HepG2 (cell line): ENCODE results near the gene RPRD2. TPM values are rescaled to one million over a fixed set of nuclear protein-coding genes. Genes with fewer than 3 reads are reported as not detected.

Experiments
- CEBPG ChIP-seq: IDR thresholded peaks from 2 replicates; pipeline ENCODE4 v1.6.1; 2016
- FOXO1 ChIP-seq: sonication (generic); formaldehyde crosslinking; IDR thresholded peaks from 2 replicates; pipeline ENCODE4 v1.4.0; 2020; ENCODE audit warnings: missing genetic modification reagents
- FOXP1 ChIP-seq, 2 experiments: fragments of 450-650 bp in 1 of 2; IDR thresholded peaks; 2 replicates each; pipeline ENCODE4 v1.6.1; 2017 to 2018; ENCODE audit warnings: antibody characterized with exemption in 1 of 2
- FOXP4 ChIP-seq: sonication (generic); formaldehyde crosslinking; IDR thresholded peaks from 2 replicates; pipeline ENCODE4 v1.4.0; 2020; ENCODE audit warnings: missing genetic modification reagents
- HMG20A ChIP-seq: IDR thresholded peaks from 2 replicates; pipeline ENCODE4 v1.6.1; 2016; ENCODE audit warnings: borderline replicate concordance
- HMGA1 ChIP-seq: sonication (generic); formaldehyde crosslinking; conservative IDR thresholded peaks from 2 replicates; pipeline ENCODE4 v1.4.0; 2020; ENCODE audit warnings: missing genetic modification reagents
- HMGXB4 ChIP-seq, 2 experiments: sonication (generic) in 1 of 2; formaldehyde crosslinking in 1 of 2; IDR thresholded peaks; 2 replicates each; pipeline versions ENCODE4 v1.4.0 to v1.6.1; 2018 to 2020; ENCODE audit warnings: missing genetic modification reagents in 2 of 2, borderline replicate concordance in 1 of 2, low read depth in 1 of 2, mild to moderate bottlenecking in 1 of 2, missing biosample characterization in 1 of 2
- HNF4A ChIP-seq: sonication (generic); formaldehyde crosslinking; IDR thresholded peaks from 2 replicates; pipeline ENCODE4 v1.4.0; 2020; ENCODE audit warnings: missing genetic modification reagents
- HOMEZ ChIP-seq: IDR thresholded peaks from 2 replicates; pipeline ENCODE4 v1.6.1; 2016; ENCODE audit warnings: low read depth
- IRF2 ChIP-seq: IDR thresholded peaks from 2 replicates; pipeline ENCODE4 v1.6.1; 2018; ENCODE audit warnings: missing genetic modification reagents, missing compliant biosample characterization
- JARID2 ChIP-seq: sonication (generic); formaldehyde crosslinking; IDR thresholded peaks from 2 replicates; pipeline ENCODE4 v1.8.1; 2023; ENCODE audit warnings: missing genetic modification reagents, inconsistent platforms; ENCODE audit not compliant: insufficient replicate concordance
- MAFG ChIP-seq: sonication (generic); formaldehyde crosslinking; IDR thresholded peaks from 2 replicates; pipeline ENCODE4 v1.5.1; 2020; ENCODE audit warnings: mild to moderate bottlenecking, missing genetic modification reagents
- NCOA2 ChIP-seq: sonication (generic); formaldehyde crosslinking; IDR thresholded peaks from 2 replicates; pipeline ENCODE4 v1.8.0; 2022; ENCODE audit warnings: inconsistent platforms
- PAXIP1 ChIP-seq: sonication (generic); formaldehyde crosslinking; conservative IDR thresholded peaks from 2 replicates; pipeline ENCODE4 v1.4.0; 2020; ENCODE audit warnings: mild to moderate bottlenecking, missing genetic modification reagents, moderate library complexity
- RARA ChIP-seq: IDR thresholded peaks from 2 replicates; pipeline ENCODE4 v1.6.1; 2016; ENCODE audit warnings: missing genetic modification reagents, missing compliant biosample characterization
- SALL1 ChIP-seq: sonication (generic); formaldehyde crosslinking; IDR thresholded peaks from 2 replicates; pipeline ENCODE4 v1.8.0; 2022; ENCODE audit warnings: mild to moderate bottlenecking, missing genetic modification reagents
- SALL2 ChIP-seq: sonication (generic); formaldehyde crosslinking; IDR thresholded peaks from 2 replicates; pipeline ENCODE4 v1.8.1; 2023; ENCODE audit warnings: mild to moderate bottlenecking, missing genetic modification reagents, inconsistent platforms
- TFAP4 ChIP-seq: sonication (generic); IDR thresholded peaks from 2 replicates; pipeline ENCODE4 v1.6.1; 2016; ENCODE audit warnings: low read depth, borderline replicate concordance
- ZNF326 ChIP-seq: sonication (generic); formaldehyde crosslinking; IDR thresholded peaks from 2 replicates; pipeline ENCODE4 v1.4.0; 2020; ENCODE audit warnings: missing genetic modification reagents, borderline replicate concordance
- ZNF644 ChIP-seq: IDR thresholded peaks from 2 replicates; pipeline ENCODE4 v1.6.1; 2016; ENCODE audit warnings: low read depth
- ZNF670 ChIP-seq: sonication (generic); formaldehyde crosslinking; IDR thresholded peaks from 2 replicates; pipeline ENCODE4 v1.8.0; 2022; ENCODE audit warnings: mild to moderate bottlenecking, missing genetic modification reagents, borderline replicate concordance
- polyA plus RNA-seq, 8 experiments: library from polyadenylated mRNA; depleted of rRNA in 3 of 8; stranded (reverse) in 7 of 8; unstranded in 1 of 8; fragments of >200 nt; fragmentation: Illumina TruSeq in 4 of 8; extraction: Trizol in 4 of 8; gene quantifications; 2 replicates each; pipeline versions ENCODE4 v1.2.1 to v1.2.3, GENCODE V29; 2011 to 2016; ENCODE audit warnings: low read depth in 4 of 8, missing spikeins in 1 of 8, mixed read lengths in 1 of 8; ENCODE audit not compliant: insufficient read depth in 1 of 8
- total RNA-seq, 5 experiments: library from RNA; depleted of rRNA; stranded (reverse); fragments of >200 nt; fragmentation: Illumina TruSeq; extraction: Trizol; gene quantifications; 2 replicates each; pipeline ENCODE4 v1.2.3, GENCODE V29; 2016; ENCODE audit warnings: low read depth in 1 of 5

RPRD2 gene
- total and polyA plus RNA-seq, 2 of the 13 experiments (the other 11 are each of a cell fraction or from before 2014, with no cell fraction given): 8.0 to 8.9 TPM

GRCh38 chr1:150387200-150387599 is 23.3 kb downstream of the RPRD2 start (continued):
- peak in 1 of 2 experiments; percentile 24; a peak in 1 of 4 replicates for TF ChIP-seq HMGXB4 (CRISPR knock-in tag; IDR thresholded peaks at IDR 0.05; ENCODE audit: borderline replicate concordance in 1 of 2, low read depth in 1 of 2)
- TF ChIP-seq TFAP4: peak; percentile 68; the same call in 1 of the 2 replicates
- peak; percentile 21; the same call in 1 of the 2 replicates for TF ChIP-seq SALL1 (CRISPR knock-in tag)
- TF ChIP-seq CEBPG: 0 out of 2 replicates have a peak, but pooled peaks have one; percentile 9
- TF ChIP-seq ZNF670 (CRISPR knock-in tag): no peak
- TF ChIP-seq FOXO1 (CRISPR knock-in tag): peak; percentile 59; the same call in 1 of the 2 replicates
- peak; percentile 55; the same call in 1 of the 2 replicates for TF ChIP-seq NCOA2 (CRISPR knock-in tag)
- no peak for TF ChIP-seq SALL2 (CRISPR knock-in tag)
- TF ChIP-seq PAXIP1 (CRISPR knock-in tag): peak; percentile 91
- TF ChIP-seq JARID2 (CRISPR knock-in tag): no peak
- TF ChIP-seq RARA (CRISPR knock-in tag): peak; percentile 79
- peak; percentile 18; the same call in 1 of the 2 replicates for TF ChIP-seq IRF2 (CRISPR knock-in tag)
- peak; percentile 76 for TF ChIP-seq FOXP4 (CRISPR knock-in tag)
- no peak for TF ChIP-seq MAFG (CRISPR knock-in tag)
- peak; percentile 56; the same call in 1 of the 2 replicates for TF ChIP-seq HOMEZ (CRISPR knock-in tag)
- no peak for TF ChIP-seq HMGA1 (CRISPR knock-in tag)
- TF ChIP-seq HMG20A: peak; percentile 63; the same call in 1 of the 2 replicates
- peak; percentile 54; the same call in 1 of the 2 replicates for TF ChIP-seq ZNF644 (CRISPR knock-in tag)
- no peak for TF ChIP-seq ZNF326 (CRISPR knock-in tag)
- peak; percentile 47 for TF ChIP-seq FOXP1 (IDR thresholded peaks at IDR 0.05)
- peak; percentile 92 for TF ChIP-seq FOXP1 (CRISPR knock-in tag; IDR thresholded peaks at IDR 0.05)
- peak; percentile 68 for TF ChIP-seq HNF4A (CRISPR knock-in tag)
